ENCODE measurements around the gene ERVW-1.

Gene ERVW-1

DNA sequence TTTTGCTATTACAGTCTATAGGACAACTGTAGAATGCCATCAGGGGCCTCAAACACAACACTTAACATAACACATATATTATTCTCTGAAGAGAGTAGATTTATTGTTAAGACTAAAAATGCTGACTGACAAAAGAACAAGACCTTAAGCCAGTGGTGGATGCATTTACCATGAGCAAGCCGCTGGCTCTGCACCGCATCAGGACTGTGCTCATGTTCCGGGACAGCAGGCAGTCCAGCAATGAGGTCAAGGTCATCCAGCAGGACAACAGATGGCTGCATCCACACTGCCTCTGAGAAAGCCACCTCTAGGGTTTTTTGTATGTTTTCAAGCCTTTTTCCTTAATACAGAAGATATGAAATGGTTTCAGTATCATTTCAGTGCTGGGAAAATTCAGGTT lies 26.8 kb upstream of the ERVW-1 start:
- Histone ChIP-seq H3K9me2 (replicated peaks; ENCODE audit: insufficient read depth, low read length) (no peaks in the 10 kb centered on the region), H3K9ac (ENCODE audit: low read length) (no peak overlapping the region), H3K9me3 (replicated peaks; ENCODE audit: insufficient read depth, low read length) (no peaks in the 10 kb centered on the region), H3K4me2 (ENCODE audit: low read depth, low read length) (no peak overlapping the region), H3F3A (ENCODE audit: insufficient read depth, low read length) (no peaks in the 10 kb centered on the region), H4K20me1 (ENCODE audit: insufficient read depth, low read length) (no peaks in the 10 kb centered on the region), H3K4me3 (ENCODE audit: low read length) (no peak overlapping the region), H3K79me2 (ENCODE audit: low read length) (no peaks in the 10 kb centered on the region), H3K36me3 (replicated peaks; ENCODE audit: insufficient read depth, low read length) (no peaks in the 10 kb centered on the region), H2AFZ (ENCODE audit: low read length) (no peak overlapping the region), H3K4me1 (ENCODE audit: low read length) (no peaks in the 10 kb centered on the region), H3K27ac (ENCODE audit: low read length) (no peak overlapping the region), H3K27me3 (replicated peaks; ENCODE audit: insufficient read depth, low read length) (no peaks in the 10 kb centered on the region)
- DNase-seq = no peak
- TF ChIP-seq EZH2phosphoT487 (IDR thresholded peaks at IDR 0.05; ENCODE audit: low read length) (no peak), EZH2 (optimal IDR thresholded peaks at IDR 0.05; ENCODE audit: low read depth, low read length) (no peak)
- TF ChIP-seq, protein P1, sequence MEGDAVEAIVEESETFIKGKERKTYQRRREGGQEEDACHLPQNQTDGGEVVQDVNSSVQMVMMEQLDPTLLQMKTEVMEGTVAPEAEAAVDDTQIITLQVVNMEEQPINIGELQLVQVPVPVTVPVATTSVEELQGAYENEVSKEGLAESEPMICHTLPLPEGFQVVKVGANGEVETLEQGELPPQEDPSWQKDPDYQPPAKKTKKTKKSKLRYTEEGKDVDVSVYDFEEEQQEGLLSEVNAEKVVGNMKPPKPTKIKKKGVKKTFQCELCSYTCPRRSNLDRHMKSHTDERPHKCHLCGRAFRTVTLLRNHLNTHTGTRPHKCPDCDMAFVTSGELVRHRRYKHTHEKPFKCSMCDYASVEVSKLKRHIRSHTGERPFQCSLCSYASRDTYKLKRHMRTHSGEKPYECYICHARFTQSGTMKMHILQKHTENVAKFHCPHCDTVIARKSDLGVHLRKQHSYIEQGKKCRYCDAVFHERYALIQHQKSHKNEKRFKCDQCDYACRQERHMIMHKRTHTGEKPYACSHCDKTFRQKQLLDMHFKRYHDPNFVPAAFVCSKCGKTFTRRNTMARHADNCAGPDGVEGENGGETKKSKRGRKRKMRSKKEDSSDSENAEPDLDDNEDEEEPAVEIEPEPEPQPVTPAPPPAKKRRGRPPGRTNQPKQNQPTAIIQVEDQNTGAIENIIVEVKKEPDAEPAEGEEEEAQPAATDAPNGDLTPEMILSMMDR (IDR thresholded peaks at IDR 0.05; ENCODE audit: low read length) = no peak

DNA sequence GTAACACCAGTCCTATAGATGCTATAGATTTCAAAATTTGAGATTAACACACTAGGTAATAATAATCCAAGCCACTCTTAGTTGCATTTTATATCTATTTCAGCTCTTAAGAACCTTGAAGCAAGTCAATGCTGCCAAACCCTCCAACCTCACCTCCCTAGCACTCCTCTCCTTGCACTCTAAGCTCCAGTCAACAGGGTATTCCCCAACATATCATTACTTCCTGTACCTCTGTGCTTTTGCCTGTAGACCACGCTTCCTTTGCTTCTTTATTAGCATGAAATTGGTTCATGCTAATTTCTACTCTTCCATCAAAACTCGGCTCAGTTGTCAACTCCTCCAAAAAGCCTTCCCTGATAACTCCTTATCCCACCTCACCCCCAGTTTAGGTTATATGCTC lies 26.0 kb upstream of the ERVW-1 start:
- H3K27ac ChIP-seq (ENCODE audit: low read length) = no peak overlapping the region
- no peak overlapping the region for H3K4me2 ChIP-seq (ENCODE audit: low read depth, low read length)
- no peak overlapping the region for H3K9ac ChIP-seq (ENCODE audit: low read length)
- no peak for TF ChIP-seq EZH2 (optimal IDR thresholded peaks at IDR 0.05; ENCODE audit: low read depth, low read length)
- no peak for TF ChIP-seq EZH2phosphoT487 (IDR thresholded peaks at IDR 0.05; ENCODE audit: low read length)
- TF ChIP-seq, protein P1 (IDR thresholded peaks at IDR 0.05; ENCODE audit: low read length) = no peak
- H3K4me1 ChIP-seq (ENCODE audit: low read length) = no peaks in the 10 kb centered on the region
- H4K20me1 ChIP-seq (ENCODE audit: insufficient read depth, low read length) = no peaks in the 10 kb centered on the region
- no peak overlapping the region for H2AFZ ChIP-seq (ENCODE audit: low read length)
- no peaks in the 10 kb centered on the region for H3K9me2 ChIP-seq (replicated peaks; ENCODE audit: insufficient read depth, low read length)
- no peaks in the 10 kb centered on the region for H3K27me3 ChIP-seq (replicated peaks; ENCODE audit: insufficient read depth, low read length)
- no peaks in the 10 kb centered on the region for H3K36me3 ChIP-seq (replicated peaks; ENCODE audit: insufficient read depth, low read length)
- H3K4me3 ChIP-seq (ENCODE audit: low read length) = no peak overlapping the region
- H3K79me2 ChIP-seq (ENCODE audit: low read length) = no peaks in the 10 kb centered on the region
- H3K9me3 ChIP-seq (replicated peaks; ENCODE audit: insufficient read depth, low read length) = no peaks in the 10 kb centered on the region
- no peak for DNase-seq
- H3F3A ChIP-seq (ENCODE audit: insufficient read depth, low read length) = no peaks in the 10 kb centered on the region

DNA sequence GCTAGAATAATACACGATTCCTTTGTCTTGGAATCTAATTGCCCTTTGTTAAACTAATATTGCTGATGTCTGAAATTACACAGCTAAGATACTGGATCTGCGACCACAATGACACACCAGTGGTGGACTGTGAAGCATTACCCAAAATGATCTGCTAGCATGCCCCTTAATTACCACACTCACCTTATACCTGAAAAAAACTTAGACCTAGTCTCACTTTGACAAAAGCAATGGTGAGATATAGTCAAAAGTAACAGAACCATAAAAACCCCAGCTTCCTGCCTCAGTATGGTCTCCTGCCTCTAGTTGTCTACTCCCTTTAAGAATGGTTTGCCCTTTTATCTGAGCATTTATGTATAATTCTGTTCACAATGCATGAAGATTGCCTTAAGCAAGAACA lies 20.8 kb upstream of the ERVW-1 start:
- Histone ChIP-seq H3K4me3 (ENCODE audit: low read length) (no peak overlapping the region), H3K36me3 (replicated peaks; ENCODE audit: insufficient read depth, low read length) (no peaks in the 10 kb centered on the region), H3K4me2 (ENCODE audit: low read depth, low read length) (no peak overlapping the region), H3K9me3 (replicated peaks; ENCODE audit: insufficient read depth, low read length) (no peaks in the 10 kb centered on the region), H3K9ac (ENCODE audit: low read length) (no peak overlapping the region), H3K27me3 (replicated peaks; ENCODE audit: insufficient read depth, low read length) (no peaks in the 10 kb centered on the region), H3K27ac (ENCODE audit: low read length) (no peak overlapping the region), H2AFZ (ENCODE audit: low read length) (no peak overlapping the region), H3K9me2 (replicated peaks; ENCODE audit: insufficient read depth, low read length) (no peaks in the 10 kb centered on the region), H3K79me2 (ENCODE audit: low read length) (no peaks in the 10 kb centered on the region), H3K4me1 (ENCODE audit: low read length) (no peaks in the 10 kb centered on the region), H4K20me1 (ENCODE audit: insufficient read depth, low read length) (no peaks in the 10 kb centered on the region), H3F3A (ENCODE audit: insufficient read depth, low read length) (no peaks in the 10 kb centered on the region)
- DNase-seq = no peak
- TF ChIP-seq, protein P1 (IDR thresholded peaks at IDR 0.05; ENCODE audit: low read length) = no peak
- TF ChIP-seq EZH2phosphoT487 (IDR thresholded peaks at IDR 0.05; ENCODE audit: low read length) (no peak), EZH2 (optimal IDR thresholded peaks at IDR 0.05; ENCODE audit: low read depth, low read length) (no peak)
